GM12874 (cell line): ENCODE results near the gene CDH6.

Experiments
- CTCF ChIP-seq: IDR thresholded peaks from 2 replicates; pipeline ENCODE4 v1.5.1; 2011; ENCODE audit warnings: low read depth, mild to moderate bottlenecking, control low read depth, low read length, moderate library complexity; ENCODE audit not compliant: insufficient read depth

Gene CDH6

GRCh38 chr5:31197183-31197582 is 3.7 kb downstream of the CDH6 start:
- no peak for TF ChIP-seq CTCF

GRCh38 chr5:31204958-31205357 is 11.5 kb downstream of the CDH6 start:
- no peak for TF ChIP-seq CTCF

- TF ChIP-seq CTCF, result no peak
These were observed 14.6 kb downstream of the CDH6 start for GRCh38 chr5:31208043-31208442.

GRCh38 chr5:31209334-31209733 is 15.8 kb downstream of the CDH6 start:
- TF ChIP-seq CTCF, result no peak

GRCh38 chr5:31211098-31211497 is 17.6 kb downstream of the CDH6 start:
- no peak for TF ChIP-seq CTCF

- no peak for TF ChIP-seq CTCF
These were observed 19.8 kb downstream of the CDH6 start for GRCh38 chr5:31213257-31213656.

- no peak for TF ChIP-seq CTCF
These were observed 20.2 kb downstream of the CDH6 start for GRCh38 chr5:31213705-31214121.

GRCh38 chr5:31214229-31214628 is 20.7 kb downstream of the CDH6 start:
- no peak for TF ChIP-seq CTCF
